GM12801 (cell line): Measurements from ENCODE around the gene FAM193B.

Source experiments
- CTCF ChIP-seq: IDR thresholded peaks from one replicate; pipeline ENCODE4 v1.5.1; 2011; ENCODE audit warnings: control low read depth; ENCODE audit not compliant: insufficient read length; ENCODE audit errors: extremely low read depth

Gene FAM193B

GRCh38 chr5:177470759-177471536, 83.4 kb downstream of the FAM193B start:
- TF ChIP-seq CTCF, result no peak
